ENCODE measurements around the gene SKI. TPM values are rescaled to one million over a fixed set of nuclear protein-coding genes. Genes with fewer than 3 reads are reported as not detected.

Gene SKI
- total and polyA plus RNA-seq, 9 of the 15 experiments (the other 6 are each of a cell fraction or from before 2014, with no cell fraction given), result 0.10 to 60.5 (median 4.6) TPM

DNA sequence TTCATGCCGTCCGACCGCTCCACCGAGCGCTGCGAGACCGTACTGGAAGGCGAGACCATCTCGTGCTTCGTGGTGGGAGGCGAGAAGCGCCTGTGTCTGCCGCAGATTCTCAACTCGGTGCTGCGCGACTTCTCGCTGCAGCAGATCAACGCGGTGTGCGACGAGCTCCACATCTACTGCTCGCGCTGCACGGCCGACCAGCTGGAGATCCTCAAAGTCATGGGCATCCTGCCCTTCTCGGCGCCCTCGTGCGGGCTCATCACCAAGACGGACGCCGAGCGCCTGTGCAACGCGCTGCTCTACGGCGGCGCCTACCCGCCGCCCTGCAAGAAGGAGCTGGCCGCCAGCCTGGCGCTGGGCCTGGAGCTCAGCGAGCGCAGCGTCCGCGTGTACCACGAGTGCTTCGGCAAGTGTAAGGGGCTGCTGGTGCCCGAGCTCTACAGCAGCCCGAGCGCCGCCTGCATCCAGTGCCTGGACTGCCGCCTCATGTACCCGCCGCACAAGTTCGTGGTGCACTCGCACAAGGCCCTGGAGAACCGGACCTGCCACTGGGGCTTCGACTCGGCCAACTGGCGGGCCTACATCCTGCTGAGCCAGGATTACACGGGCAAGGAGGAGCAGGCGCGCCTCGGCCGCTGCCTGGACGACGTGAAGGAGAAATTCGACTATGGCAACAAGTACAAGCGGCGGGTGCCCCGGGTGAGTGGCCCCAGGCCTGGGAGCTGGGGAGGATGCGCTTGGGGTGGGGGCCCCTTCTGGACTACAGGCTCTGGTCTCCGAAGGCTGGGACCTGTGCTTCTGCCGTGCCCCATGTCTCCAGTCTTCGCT, 1.1 kb downstream of the SKI start (continued):
- TF ChIP-seq RBM39 (optimal IDR thresholded peaks at IDR 0.05; ENCODE audit: low read depth, low read length) (no peak), DDX20 (tag; IDR thresholded peaks at IDR 0.05; ENCODE audit: low read depth) (no peak), MLX (CRISPR knock-in tag; conservative IDR thresholded peaks at IDR 0.05) (no peak; a peak in 1 of 4 replicates), ZBTB7A (IDR thresholded peaks at IDR 0.05; ENCODE audit: borderline replicate concordance, control insufficient read depth, low read depth, low read length) (0 out of 2 replicates have a peak, but pooled peaks have one; percentile 12), ZSCAN29 (IDR thresholded peaks at IDR 0.05) (no peak), DMBX1 (CRISPR knock-in tag; IDR thresholded peaks at IDR 0.05; ENCODE audit: borderline replicate concordance) (no peak), ZNF431 (CRISPR knock-in tag; IDR thresholded peaks at IDR 0.05) (peak; percentile 72; the same call in 1 of the 2 replicates), DIDO1 (tag; IDR thresholded peaks at IDR 0.05; ENCODE audit: low read depth) (no peak), POLR2AphosphoS2 (IDR thresholded peaks at IDR 0.05; ENCODE audit: low read length) (no peak), ZNF324 (CRISPR knock-in tag; IDR thresholded peaks at IDR 0.05) (no peak), PHF8 (IDR thresholded peaks at IDR 0.05; ENCODE audit: borderline replicate concordance, low read length) (peak; percentile 27; the same call in 1 of the 2 replicates), ZFX (CRISPR knock-in tag; IDR thresholded peaks at IDR 0.05) (peak; percentile 69), CHD1 (IDR thresholded peaks at IDR 0.05; ENCODE audit: low read length) (peak; percentile 85)
- TF ChIP-seq, protein P1, sequence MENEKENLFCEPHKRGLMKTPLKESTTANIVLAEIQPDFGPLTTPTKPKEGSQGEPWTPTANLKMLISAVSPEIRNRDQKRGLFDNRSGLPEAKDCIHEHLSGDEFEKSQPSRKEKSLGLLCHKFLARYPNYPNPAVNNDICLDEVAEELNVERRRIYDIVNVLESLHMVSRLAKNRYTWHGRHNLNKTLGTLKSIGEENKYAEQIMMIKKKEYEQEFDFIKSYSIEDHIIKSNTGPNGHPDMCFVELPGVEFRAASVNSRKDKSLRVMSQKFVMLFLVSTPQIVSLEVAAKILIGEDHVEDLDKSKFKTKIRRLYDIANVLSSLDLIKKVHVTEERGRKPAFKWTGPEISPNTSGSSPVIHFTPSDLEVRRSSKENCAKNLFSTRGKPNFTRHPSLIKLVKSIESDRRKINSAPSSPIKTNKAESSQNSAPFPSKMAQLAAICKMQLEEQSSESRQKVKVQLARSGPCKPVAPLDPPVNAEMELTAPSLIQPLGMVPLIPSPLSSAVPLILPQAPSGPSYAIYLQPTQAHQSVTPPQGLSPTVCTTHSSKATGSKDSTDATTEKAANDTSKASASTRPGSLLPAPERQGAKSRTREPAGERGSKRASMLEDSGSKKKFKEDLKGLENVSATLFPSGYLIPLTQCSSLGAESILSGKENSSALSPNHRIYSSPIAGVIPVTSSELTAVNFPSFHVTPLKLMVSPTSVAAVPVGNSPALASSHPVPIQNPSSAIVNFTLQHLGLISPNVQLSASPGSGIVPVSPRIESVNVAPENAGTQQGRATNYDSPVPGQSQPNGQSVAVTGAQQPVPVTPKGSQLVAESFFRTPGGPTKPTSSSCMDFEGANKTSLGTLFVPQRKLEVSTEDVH (IDR thresholded peaks at IDR 0.05; ENCODE audit: low read depth, partially characterized antibody), result no peak
- TF ChIP-seq, protein P2, sequence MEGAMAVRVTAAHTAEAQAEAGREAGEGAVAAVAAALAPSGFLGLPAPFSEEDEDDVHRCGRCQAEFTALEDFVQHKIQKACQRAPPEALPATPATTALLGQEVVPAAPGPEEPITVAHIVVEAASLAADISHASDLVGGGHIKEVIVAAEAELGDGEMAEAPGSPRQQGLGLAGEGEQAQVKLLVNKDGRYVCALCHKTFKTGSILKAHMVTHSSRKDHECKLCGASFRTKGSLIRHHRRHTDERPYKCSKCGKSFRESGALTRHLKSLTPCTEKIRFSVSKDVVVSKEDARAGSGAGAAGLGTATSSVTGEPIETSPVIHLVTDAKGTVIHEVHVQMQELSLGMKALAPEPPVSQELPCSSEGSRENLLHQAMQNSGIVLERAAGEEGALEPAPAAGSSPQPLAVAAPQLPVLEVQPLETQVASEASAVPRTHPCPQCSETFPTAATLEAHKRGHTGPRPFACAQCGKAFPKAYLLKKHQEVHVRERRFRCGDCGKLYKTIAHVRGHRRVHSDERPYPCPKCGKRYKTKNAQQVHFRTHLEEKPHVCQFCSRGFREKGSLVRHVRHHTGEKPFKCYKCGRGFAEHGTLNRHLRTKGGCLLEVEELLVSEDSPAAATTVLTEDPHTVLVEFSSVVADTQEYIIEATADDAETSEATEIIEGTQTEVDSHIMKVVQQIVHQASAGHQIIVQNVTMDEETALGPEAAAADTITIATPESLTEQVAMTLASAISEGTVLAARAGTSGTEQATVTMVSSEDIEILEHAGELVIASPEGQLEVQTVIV (CRISPR knock-in tag; IDR thresholded peaks at IDR 0.05; ENCODE audit: borderline replicate concordance), result no peak

Data from K562 (cell line).